ENCODE results near the gene PANK1.

- TF ChIP-seq EP300 (IDR thresholded peaks at IDR 0.05) (no peak), POLR2A (IDR thresholded peaks at IDR 0.05) (no peak)
Observed at GRCh38 chr10:89690027-89690426, 45.0 kb upstream of the PANK1 start.

Measured in tibial nerve (tissue), 3 donors.